LNCaP clone FGC (cell line): ENCODE results near the gene TPRG1.
A peak's percentile ranks its signal among the peaks of the same experiment; 100 is the strongest.

Experiments used
- DNase-seq: peaks from one replicate; pipeline ENCODE4 v3.0.0-alpha.2; 2011; ENCODE audit warnings: low read depth
- H3K4me3 ChIP-seq: 2 replicates; pipeline ENCODE4 v1.5.1; 2011; ENCODE audit warnings: mild to moderate bottlenecking, low read depth, low read length, control low read depth
- CTCF ChIP-seq: IDR thresholded peaks from 2 replicates; pipeline ENCODE4 v1.5.1; 2012; ENCODE audit warnings: mild to moderate bottlenecking; ENCODE audit not compliant: control insufficient read depth, insufficient read depth; ENCODE audit errors: extremely low read depth

Gene TPRG1

DNA sequence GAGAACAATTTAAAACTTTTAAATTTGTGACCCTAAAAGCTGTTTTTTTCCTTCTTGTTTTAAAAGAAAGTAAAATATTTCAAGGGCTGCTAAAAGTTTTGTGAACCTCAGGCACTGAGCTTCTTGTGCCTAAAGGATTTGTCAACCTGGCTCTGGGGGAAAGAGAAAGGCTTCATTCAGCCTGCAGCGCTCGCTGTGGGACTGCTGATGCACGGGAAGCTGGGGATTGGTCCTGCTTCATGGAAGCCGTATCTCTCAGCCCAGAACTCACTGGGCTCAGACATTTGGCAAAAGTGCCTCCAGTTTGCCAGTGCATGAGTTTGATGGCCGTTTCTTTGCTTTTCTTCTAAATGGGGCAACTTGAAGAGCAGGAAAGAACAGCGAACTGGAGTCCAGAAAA, 30.8 kb downstream of the TPRG1 start:
- no peak overlapping the region for H3K4me3 ChIP-seq
- no peak for DNase-seq
- TF ChIP-seq CTCF, result no peak

DNA sequence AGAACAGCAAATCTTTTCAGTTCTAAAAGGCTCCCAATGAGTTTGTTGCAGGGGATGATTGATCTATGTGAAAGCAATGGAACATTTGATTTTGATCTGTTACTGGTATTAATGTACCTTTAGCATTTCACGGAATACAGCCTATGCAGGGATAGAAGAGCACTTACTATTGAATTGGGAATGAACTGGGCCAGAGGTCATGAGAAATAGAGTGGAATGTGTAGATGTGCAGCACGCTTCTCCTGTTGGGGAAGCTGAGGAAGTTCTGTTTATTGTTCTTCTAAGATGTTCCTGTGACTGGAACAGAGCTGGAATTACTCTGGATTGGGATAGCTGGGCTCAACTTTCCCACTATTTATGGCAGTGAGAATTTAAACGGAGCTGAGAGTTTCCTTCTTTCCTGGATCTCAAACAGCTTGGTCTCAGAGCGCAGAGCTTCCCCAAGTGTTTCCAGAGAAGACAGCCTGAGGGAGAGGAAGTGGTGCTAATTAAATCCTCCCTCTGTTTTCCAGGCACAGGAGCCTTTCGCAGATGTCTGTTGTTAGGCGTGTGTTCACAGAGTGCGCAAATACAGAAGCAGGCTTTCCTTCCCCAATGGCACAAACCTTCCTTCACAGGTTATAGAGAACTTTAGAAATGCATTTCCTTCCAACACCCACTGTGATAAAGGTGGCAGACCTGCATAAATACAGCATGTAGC, 32.5 kb downstream of the TPRG1 start:
- TF ChIP-seq CTCF, result no peak
- DNase-seq, result no peak
- H3K4me3 ChIP-seq, result no peak overlapping the region

DNA sequence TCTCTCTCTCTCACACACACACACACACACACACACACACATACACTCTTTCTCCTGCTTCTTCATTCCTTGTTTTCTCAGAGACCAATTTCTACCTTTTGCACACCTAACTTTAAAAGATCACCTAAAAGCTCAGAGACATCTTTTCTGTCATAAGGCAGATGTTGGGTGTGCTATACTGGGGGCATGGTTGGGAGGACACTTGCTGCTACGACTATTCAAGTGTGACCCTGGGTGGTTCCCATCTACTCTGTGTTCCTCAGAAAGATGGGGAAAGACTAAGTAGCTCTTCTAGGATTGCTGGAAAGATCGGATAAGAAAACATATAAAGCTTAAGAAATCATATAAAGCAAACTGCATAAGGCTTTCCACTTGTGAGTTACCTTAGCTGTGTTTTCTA, 33.2 kb downstream of the TPRG1 start:
- DNase-seq, result no peak
- no peak overlapping the region for H3K4me3 ChIP-seq
- no peak for TF ChIP-seq CTCF

DNA sequence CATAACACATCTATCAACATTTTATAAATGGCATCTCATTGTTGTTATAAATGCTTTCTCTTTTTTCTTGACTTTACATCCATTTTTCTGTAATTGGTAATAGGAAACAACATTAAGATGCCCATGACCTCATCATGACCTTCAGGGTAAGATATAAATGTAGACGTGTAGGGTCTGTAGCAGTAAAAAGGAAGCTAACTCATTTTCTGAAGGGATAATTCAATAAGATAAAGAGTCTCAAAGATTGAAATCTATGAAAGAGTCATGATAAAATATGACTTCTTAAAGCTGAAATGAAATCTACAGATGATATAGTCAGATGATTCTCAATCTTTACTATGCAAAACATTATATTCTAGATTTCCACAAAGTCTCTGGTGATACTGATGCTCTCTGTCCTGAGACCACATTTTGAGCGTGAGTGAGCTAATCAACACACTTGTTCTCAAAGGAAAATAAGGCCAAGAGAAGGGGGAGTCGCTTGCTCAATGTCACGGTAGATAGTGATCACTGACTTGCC, 38.5 kb downstream of the TPRG1 start:
- TF ChIP-seq CTCF, result no peak
- no peak for DNase-seq
- H3K4me3 ChIP-seq, result no peak overlapping the region

- DNase-seq, result peak; percentile 26
- no peak for TF ChIP-seq CTCF
- H3K4me3 ChIP-seq, result no peak overlapping the region
These were observed 40.9 kb downstream of the TPRG1 start for GRCh38 chr3:189212681-189213080.

GRCh38 chr3:189214651-189215050, 42.9 kb downstream of the TPRG1 start:
- DNase-seq, result no peak
- H3K4me3 ChIP-seq, result no peak overlapping the region
- no peak for TF ChIP-seq CTCF
